GM18861 (cell line): ENCODE data around the gene CACNG4.

ENCODE experiments used
- ATAC-seq: cut with Tn5 transposase; IDR thresholded peaks from one replicate; pipeline ENCODE4 v1.9.1; 2021; ENCODE audit not compliant: unreplicated experiment

CACNG4 gene

DNA sequence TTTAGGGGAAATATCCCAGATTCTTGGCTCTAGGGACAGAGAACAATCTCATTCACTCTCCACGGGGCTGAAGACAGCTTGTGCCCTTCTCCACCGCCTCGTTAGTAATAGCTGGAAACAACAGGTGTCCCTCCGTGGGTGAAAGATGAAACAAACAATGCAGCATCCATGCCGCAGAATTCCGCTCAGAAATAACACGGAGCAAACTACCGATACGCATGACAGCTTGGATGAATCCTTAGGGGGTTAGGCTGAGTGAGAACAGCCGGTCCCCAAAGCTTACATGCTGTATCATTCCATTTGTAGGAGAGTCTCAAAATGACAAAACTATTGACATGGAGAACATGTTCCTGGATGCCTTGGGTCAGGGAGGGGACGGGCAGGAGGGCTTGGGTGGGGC lies 50.5 kb downstream of the CACNG4 start:
- ATAC-seq: no peak

GRCh38 chr17:67016039-67016762 lies 51.7 kb downstream of the CACNG4 start:
- ATAC-seq: no peak

GRCh38 chr17:67017910-67018309 lies 53.4 kb downstream of the CACNG4 start:
- no peak for ATAC-seq

DNA sequence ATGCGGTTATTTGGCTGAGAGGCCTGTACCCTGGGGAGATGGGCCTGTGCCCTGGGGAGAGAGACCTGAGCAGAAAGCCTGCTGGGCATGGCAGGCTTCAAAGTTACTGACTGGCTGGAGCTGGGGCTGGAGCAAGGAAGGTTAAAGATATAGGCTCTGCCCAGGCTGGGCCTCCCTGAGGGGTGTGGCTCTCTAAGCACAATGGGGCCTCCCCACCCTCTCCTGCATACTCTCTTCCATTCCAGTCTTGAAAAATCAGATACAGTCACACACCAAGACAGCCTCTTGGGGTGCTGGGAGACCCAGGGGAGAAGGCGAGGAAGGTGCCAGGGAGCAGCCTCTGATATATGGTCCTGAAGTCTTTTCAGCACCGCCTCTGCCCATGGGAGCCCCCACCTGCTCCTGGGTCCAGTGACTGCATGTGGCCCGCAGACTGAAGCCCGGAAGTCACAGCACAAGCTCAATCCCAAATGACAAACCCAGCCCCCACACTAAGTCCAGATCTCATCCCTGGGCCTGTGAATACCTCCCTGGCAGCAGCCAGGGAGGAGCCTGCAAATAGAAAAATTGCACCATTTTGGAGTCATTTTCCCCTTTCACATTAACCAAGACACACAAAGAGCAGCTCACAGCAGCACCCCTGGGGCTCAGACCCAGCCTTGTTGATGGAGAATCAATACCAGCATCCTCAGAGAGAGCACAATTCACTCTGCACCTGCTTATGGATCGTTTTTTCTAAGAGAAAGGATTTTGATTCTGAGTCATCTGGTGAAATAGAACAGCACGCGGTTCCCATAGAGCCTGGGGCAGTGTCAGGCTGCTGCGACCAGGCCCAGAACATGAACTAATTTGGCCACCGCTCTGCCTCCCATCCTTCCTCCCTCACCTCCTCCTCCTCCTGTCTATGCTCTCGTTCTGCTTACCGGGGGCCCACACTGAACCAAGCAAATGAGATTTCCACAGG lies 54.2 kb downstream of the CACNG4 start:
- ATAC-seq: no peak

GRCh38 chr17:67019809-67020208 lies 55.3 kb downstream of the CACNG4 start:
- no peak for ATAC-seq

DNA sequence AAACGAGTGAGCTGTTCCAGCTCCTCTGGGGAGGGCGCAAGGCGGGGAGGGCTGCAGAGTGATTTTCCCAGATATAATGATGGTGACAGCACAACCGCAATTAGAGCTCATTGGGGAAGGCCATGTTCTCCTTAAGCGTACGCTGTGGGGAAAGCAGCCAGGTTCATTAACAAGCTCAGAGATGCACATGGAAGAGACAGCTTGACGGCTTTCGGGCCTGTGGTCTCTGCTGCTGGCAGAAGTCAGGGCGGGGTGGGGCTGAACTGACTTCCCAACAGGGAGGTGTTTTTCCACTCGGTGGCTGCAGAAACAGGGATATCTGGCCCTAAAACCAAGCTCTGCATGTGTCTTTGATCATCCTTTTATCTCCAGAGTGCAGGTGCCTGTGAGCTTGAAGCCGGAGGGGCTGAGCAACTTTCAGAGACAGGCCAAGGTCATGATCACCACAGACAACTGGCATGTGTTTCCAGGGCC lies 55.8 kb downstream of the CACNG4 start:
- ATAC-seq: no peak

DNA sequence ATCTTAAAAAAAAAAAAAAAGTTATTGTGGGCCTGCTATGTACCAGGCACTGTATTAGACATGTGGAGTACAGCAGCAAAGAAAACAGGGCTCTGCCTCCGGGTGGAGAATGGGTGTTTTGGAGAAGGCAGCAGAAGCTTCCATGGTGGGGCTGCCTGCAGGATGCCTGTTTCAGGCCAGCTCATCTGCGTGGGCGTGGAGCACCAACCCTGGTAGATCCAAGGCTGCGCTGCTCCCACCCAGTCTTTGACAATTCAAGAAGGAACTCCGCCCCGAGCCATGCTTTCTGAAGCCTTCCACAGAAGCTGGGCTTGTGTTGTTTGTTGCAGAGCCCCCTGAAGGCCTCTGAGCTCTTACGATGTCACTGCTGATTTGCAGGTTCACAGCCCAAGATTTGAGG lies 56.7 kb downstream of the CACNG4 start:
- no peak for ATAC-seq

GRCh38 chr17:67021743-67022450 lies 57.4 kb downstream of the CACNG4 start:
- no peak for ATAC-seq

DNA sequence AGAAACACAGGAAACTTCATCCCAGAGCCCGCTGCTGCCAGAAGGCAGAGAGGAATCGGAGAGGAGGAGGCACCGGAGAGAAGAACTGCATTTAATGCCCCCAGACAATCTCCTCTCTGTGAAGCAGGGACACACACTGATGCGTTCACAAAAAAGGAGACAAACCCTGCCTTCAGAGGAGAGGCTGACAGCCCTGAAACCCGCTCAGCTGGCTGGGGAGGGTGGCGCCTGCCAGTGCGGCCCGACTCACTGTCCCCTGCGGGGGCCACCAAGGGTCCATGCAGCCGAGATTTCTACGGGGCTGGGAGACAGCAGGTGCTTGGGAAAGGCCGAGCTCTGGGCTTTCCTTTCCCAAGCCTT lies 57.9 kb downstream of the CACNG4 start:
- ATAC-seq: no peak

DNA sequence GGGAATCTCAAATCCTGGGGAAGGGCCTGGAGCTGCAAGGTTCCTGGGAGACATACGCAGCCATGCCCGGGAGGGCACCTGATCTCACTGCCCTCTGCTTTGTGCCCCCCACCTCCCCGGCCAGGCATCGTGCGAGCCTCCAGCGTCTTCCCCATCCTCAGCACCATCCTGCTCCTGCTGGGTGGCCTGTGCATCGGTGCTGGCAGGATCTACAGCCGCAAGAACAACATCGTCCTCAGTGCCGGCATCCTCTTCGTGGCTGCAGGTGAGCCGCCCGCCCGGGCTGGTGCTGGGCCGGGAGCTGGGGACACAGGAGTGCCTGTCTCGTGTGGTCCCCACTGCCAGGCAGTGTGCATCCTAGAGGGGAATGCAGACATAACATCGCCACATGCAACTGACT lies 60.2 kb downstream of the CACNG4 start:
- no peak for ATAC-seq

DNA sequence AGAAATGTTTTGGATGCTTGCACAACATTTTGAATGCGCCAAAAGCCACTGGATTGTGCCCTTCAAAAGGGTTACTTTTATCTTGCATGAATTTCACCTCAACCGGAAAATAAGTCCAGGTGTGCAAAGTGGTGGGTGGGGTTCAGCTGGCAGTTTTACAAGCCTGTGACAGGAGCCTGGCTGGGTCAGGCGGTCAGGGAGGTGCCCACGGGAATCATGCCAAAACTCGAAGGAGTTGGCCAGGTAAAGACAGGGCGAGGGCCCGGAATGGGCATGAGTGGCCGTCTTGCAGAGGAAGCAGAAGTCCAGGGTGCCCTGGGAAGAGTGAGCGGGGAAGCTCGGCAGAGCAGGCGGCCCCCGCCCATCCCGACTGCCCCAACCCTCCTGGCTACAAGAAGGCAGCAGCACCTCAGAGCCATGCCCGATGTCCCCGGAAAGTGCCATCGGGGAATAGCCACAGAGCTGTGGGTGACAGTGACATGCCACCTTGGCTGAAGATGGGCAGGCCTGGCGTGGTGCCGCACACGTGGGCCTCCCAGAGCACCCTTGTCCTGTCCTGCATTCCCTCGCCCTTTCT lies 60.8 kb downstream of the CACNG4 start:
- ATAC-seq: no peak

- ATAC-seq: no peak
Measured at GRCh38 chr17:67026341-67026740, 61.8 kb downstream of the CACNG4 start.

DNA sequence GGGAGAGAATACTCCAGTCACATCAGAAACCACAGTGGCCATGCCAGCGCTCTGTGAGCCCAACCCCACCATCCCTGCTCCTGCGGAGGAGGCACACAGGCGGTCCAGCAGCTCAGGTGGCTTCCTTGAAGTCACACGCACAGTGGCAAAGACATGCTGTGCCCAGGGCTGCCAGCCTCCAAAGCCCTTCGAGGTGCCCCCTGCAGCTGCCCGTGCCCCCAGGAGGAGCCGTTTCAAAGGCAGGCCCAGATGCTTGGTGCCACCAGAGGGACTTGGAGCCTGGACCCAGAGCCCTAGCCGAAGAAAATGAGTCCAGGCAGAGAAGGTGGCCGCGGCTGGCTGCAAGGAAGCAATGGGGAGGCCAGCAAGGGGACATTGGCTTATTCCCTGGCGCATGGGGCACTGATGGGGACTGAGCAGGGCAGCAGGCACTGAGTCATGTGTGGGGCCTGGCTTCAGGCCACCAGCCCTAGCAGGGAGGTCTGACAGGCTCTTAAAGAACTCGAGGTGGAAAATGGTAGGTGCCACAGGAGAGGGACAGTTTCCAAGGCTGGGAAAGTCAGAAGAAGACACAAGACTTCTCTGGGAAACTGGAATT lies 62.6 kb downstream of the CACNG4 start:
- ATAC-seq: no peak

GRCh38 chr17:67030641-67031040 lies 66.1 kb downstream of the CACNG4 start:
- no peak for ATAC-seq

DNA sequence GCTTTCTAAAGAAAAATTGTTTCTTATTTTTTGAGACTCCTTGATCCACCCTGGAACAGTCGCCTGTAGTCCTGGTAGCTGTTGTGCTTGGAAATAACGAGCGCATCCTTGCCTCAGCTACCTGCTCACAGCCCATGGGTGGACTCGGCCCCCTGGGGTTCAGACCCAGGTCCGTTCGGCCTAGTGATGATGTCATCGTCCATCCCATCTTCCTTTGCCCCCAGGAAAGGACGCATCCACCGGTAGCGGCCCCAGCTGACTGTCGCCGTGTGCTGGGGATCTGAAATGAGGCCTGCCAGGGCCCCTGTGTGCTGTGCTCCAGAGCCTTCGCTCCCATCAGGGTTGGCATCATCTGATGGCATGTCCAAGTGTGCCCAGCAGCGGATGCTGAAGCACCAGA lies 67.9 kb downstream of the CACNG4 start:
- ATAC-seq: no peak

DNA sequence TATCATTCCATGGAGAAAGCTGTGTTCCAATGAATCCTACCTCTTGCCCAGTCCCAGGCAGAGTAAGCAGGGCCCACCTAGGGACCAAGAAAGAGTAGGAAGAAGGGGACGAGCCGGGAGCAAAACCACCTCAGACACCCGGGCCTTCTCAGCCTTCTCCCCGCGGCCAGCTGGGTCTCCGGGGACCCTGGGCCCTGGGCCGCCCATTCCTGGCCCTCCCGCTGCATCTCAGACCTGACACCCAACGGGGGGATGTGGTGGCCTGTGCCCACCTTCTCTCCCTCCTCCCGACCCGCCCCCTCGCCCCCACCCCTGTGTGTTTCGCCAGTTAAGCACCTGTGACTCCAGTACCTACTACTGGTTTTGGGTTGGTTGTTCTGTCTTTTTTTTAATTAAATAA lies 68.5 kb downstream of the CACNG4 start:
- ATAC-seq: no peak

- ATAC-seq: no peak
Measured at GRCh38 chr17:67033613-67034012, 69.1 kb downstream of the CACNG4 start.

DNA sequence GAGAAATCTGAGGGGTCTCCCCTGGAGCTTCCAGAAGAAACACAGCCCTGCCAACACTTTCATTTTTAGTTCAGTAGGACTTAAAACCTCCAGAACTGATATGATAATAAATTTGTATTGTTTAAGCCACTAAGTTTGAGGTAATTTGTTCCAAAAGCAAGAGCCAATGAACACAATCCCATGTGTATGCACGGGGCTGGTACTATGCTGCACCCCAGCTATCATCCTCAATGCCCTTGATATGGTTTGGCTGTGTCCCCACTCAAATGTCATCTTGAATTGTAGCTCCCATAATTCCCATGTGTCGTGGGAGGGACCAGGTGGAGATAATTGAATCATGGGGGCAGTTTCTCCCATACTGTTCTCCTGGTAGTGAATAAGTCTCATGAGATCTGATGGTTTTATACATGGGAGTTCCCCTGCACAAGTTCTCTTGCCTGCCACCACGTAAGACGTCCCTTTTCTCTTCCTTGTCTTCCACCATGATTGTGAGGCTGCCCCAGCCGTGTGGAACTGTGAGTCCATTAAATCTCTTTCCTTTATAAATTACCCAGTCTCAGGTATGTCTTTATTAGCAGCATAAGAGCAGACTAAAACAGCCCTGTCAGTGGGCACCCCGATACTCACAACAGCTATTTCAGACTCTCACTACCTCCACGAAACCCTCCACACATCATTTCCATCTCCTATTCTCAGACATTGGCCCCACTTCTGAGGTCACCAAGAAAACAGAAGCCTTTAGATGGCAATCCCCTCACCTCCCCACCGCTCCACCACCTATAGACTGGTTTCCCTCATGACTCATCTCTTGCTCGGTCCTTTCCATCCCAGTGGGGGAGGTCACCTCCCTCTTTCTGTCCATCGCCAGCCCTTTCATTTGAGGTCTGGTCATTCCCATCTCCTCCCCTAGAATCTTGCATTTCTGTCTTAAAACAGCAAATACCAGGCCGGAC lies 70.9 kb downstream of the CACNG4 start:
- ATAC-seq: no peak

- no peak for ATAC-seq
Measured at GRCh38 chr17:67038861-67039365, 74.4 kb downstream of the CACNG4 start.
